Right ventricle myocardium superior (tissue), 1 donor: Measurements from ENCODE around the gene HSD11B1. TPM values are rescaled to one million over a fixed set of nuclear protein-coding genes. Genes with fewer than 3 reads are reported as not detected.

Experiments used
- ATAC-seq: fragments of 200-7000 bp; cut with Tn5 transposase; one replicate; pipeline ENCODE4 v1.9.1; 2020; ENCODE audit warnings: mild to moderate bottlenecking; ENCODE audit not compliant: poor library complexity
- DNase-seq: peaks from one replicate; pipeline ENCODE4 v3.0.0-alpha.2; 2020
- intact Hi-C: fragments of 100-400 bp; cut with DNase I; formaldehyde crosslinking; loops from one replicate; pipeline ENCODE4 v1.11.2; 2022
- total RNA-seq: library from RNA; stranded (reverse); fragmentation: NEBNext Ultra II Directional; extraction: Animal tissue kit (Norgen Biotek cat#: 25700); gene quantifications from one replicate; pipeline ENCODE4 v1.2.1, GENCODE V29; 2021
- donor health status: DM: no; HTN: yes; CAD: no; lungs with severe emphysema.

HSD11B1 gene
- total RNA-seq, 1 donor from 2014 or later, result 4.6 TPM

- DNase-seq, result peak; percentile 86
- intact Hi-C loops, result no loop called here
- peak; percentile 84 for ATAC-seq
Observed at GRCh38 chr1:209769171-209769904, 64.7 kb downstream of the HSD11B1 start.

DNA sequence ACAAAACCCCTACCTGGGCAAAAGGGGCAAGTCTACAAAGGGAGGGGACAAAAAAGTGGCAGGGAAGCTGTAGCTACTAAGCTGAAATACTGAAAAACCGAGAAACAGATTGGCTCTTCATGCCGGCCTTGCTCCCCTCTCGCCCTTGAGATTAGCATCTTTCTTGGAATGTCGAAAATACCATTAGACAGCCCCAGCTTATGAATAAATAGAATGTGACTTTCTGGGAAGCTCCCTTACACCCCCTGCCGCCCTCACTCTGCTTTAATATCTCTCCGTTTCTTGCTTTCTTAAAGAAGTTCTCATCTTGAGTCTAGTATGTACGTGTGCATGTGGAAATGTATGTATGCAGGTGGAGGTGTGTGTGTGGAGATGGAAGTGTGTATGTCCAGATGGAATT, 65.3 kb downstream of the HSD11B1 start:
- ATAC-seq (no peak), DNase-seq (no peak)
- intact Hi-C loops, result no loop called here

- intact Hi-C loops, result no loop called here
- ATAC-seq (no peak), DNase-seq (no peak)
Observed at GRCh38 chr1:209770636-209771415, 66.2 kb downstream of the HSD11B1 start.

DNA sequence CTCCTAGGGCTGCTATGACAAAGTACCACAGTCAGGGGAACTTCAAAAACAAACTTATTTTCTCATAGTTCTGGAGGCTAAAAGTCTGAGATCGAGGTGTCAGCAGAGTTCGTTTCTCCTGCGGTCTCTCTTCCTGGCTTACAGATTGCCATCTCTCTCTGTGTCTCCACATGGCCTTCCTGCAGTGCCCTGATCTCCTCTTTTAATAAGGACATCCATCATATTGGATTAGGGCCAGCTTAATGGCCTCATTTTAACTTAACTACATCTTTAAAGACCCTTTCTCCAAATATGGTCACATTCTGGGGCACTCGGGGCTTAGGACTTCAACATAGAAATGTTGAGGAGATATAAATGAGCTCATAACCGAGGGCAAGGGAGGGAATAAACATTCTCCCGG, 67.5 kb downstream of the HSD11B1 start:
- DNase-seq (no peak), ATAC-seq (no peak)
- intact Hi-C loops, result no loop called here

DNA sequence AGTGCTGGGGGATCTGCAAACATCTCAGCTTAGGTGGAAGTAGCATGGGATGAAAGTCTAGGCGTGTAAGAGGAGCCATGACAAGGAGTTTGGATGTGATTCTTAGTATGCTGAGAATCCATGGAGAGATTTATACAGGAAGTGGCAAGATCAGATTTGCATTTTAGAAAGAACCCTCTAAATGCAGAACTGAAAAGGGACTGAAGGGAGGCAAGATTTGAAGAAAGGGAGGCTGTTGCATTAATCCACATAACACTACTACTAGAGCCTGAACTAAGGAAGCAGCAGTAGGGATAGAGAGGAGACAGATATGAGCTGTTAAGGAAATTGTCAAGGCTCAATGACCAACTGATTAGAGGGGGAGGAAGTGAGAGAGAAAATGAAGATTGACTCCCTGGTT, 69.9 kb downstream of the HSD11B1 start:
- ATAC-seq, result no peak
- DNase-seq, result no peak
- intact Hi-C loops, result no loop called here

DNA sequence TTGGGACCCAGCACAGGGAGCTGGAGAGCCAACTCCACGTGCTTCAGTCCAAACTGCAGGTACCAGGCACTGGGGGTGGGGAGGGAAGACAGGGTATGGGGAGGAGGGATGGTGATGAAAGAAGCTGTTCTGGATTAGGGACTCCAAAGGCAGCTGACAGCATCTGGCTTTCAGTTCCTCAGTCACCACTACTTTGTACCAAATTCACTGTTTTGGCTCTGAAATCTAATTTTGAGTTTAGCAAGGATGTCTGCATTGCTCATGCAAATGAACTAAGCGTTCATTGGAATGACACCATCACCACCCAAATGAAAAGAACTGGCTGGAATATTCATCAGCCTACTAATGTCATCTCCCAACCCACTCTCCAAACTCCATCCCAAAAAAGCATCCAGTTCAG, 71.0 kb downstream of the HSD11B1 start:
- DNase-seq (no peak), ATAC-seq (no peak)
- intact Hi-C loops, result no loop called here

DNA sequence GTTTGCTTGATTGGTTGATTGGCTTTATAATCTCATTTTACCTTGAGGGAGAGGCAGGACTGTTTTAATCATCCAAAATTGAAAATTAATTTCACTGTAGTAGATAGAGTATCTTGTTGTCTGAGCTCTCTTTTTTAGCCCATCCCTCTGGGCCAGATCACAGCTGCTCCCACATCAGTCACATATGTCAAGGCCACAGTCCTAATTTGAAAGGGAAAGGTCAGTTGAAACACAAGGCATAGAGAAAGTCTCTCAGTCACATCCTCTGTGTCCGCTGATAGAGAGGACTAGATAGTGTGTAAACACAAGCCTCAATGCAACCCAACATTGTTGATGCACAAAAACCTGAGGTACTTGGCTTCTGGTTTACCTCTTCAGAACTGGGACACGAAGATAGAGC, 72.9 kb downstream of the HSD11B1 start:
- DNase-seq, result no peak
- ATAC-seq, result no peak
- intact Hi-C loops, result no loop called here

DNA sequence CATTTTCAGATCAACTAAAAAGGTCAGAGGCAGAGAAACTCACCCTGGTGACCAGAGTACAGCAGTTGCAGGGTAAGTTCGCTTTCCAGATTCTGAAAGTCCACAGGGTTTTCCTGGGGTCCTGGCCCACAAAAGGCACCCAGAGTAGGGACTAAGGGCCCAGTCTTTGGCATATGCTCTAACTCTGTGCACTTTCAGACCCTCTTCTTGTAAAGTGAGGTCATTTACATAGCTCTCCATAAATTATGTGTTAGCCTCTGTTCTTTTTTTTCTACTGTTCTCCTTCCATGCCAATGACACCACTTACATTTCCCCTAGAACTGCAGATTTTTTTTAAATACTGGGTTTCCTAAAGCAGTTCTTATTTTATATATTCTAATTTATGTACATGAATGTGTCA, 73.5 kb downstream of the HSD11B1 start:
- ATAC-seq (no peak), DNase-seq (no peak)
- intact Hi-C loops, result no loop called here

DNA sequence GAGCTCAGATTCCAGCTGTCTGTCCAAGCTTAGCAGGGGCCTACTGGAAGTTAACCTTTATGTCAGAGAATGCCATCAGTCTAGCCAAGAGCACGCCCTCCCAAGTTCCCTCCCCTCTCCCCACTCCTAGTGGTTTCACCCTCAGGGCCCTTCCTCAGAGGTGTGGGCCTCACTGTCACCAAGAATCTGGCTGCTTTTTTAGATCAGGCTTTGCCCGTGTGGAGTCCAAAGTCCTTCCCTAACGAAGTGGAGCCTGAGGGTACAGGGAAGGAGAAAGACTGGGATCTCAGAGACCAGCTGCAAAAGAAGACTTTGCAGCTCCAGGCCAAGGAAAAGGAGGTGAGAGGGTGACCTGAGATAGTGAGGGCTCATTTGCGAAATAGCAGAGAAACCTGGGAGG, 75.6 kb downstream of the HSD11B1 start:
- DNase-seq, result no peak
- ATAC-seq, result no peak
- intact Hi-C loops, result no loop called here

DNA sequence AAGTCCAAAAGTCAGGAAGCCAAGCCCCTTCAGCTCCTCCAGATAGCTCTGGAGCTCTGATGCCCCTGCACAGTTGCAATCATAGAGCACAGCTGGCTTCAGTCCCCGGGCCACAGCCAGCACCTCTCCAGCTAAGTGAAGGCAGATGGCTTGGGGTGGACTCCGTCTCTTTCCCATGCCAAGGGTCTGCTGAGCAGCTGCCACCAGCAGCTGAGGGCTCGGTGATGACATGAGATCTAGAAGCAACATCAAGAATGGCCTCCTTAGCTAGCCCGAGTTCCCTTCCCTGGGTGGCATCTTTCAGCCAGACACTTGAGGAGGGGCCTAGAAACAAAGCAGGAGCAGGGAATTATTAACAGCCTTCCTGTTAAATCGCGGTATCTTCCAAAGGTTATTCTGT, 78.7 kb downstream of the HSD11B1 start:
- DNase-seq (no peak), ATAC-seq (no peak)
- intact Hi-C loops, result no loop called here

Other genes starting within 250 kb of the HSD11B1 start
- gene CAMK1G, start 121.1 kb upstream of the HSD11B1 start, total RNA-seq, result not detected
- 5.0 TPM for gene LAMB3, start 52.4 kb upstream of the HSD11B1 start, total RNA-seq
- 453 TPM for gene G0S2, start 29.4 kb upstream of the HSD11B1 start, total RNA-seq
- gene TRAF3IP3, start 51.2 kb downstream of the HSD11B1 start, total RNA-seq, result 0.70 TPM
- gene C1orf74, start 79.7 kb downstream of the HSD11B1 start, total RNA-seq, result 1.9 TPM
- 31.6 TPM for gene IRF6, start 101.3 kb downstream of the HSD11B1 start, total RNA-seq
- 2.1 TPM for gene UTP25, start 123.1 kb downstream of the HSD11B1 start, total RNA-seq
- not detected for gene SYT14, start 233.4 kb downstream of the HSD11B1 start, total RNA-seq